Stimulated activated CD4-positive, alpha-beta T cell treated with anti-CD3 and anti-CD28 coated beads, Interleukin-12 subunit alpha, Interleukin-12 subunit beta, amount 100 ng/mL, for 48 hours (primary cell): ENCODE results near the gene SREBF1.

Experiments
- DNase-seq, 3 donors: peaks; one replicate each; pipeline ENCODE4 v3.0.0-alpha.2; 2020; ENCODE audit warnings: low read depth in 2 of 3, low spot score in 1 of 3

SREBF1 gene

DNA sequence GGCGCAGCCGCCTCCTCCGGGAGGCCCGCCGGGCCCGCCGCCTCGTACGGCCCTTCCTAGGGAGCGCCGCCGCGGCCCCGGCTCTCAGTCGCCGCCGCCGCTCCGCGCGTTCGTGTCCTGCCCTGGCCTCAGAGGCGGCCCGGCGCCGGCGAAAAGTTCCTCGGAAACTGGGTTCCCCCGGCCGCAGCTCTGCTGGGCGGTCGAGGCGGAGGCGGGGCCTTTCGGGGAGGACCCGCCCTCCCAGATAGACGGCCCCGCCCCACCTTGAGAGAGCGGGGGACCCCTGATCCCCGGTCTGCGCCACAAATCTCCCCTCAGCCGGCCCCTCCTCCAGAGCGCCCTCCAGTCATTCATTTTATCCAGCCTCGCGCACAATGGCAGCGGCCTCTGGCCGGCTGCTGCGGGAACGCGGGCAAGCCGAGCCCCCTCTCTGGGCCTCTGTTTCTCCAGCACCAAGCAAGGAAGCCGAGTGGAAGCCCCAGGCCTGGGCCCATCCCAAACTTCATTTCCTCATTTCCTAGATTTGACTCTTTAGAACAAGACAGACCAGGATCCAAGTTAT is at the start of gene SREBF1:
Gene SREBF1, minus strand, starts transcription at position 169 of the 562 bp plus-strand sequence. CDS start 169 bp downstream, outside the sequence.
- DNase-seq: peak in 2 of 3 donors; percentile 41 to 65

DNA sequence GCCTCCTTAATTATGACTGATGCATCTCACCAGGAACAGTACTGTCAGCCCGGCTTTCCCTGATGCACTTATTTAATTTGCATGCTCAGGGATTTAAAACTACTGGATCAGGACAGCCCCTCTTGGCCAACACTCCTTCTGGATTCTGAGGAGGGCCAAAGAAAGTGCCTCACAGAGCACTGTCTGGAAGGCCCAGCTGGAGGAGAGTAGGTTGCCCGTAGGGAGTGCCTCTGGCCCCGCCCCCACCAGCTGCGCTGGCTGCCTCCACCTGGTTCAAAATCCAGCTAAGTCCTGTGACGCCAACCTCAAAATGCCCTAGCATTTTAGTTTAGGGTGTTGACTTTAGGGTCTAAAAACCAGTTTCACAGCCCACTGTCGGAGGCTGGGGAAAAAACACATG is 49.4 kb upstream of the SREBF1 start:
- no peak for DNase-seq

DNA sequence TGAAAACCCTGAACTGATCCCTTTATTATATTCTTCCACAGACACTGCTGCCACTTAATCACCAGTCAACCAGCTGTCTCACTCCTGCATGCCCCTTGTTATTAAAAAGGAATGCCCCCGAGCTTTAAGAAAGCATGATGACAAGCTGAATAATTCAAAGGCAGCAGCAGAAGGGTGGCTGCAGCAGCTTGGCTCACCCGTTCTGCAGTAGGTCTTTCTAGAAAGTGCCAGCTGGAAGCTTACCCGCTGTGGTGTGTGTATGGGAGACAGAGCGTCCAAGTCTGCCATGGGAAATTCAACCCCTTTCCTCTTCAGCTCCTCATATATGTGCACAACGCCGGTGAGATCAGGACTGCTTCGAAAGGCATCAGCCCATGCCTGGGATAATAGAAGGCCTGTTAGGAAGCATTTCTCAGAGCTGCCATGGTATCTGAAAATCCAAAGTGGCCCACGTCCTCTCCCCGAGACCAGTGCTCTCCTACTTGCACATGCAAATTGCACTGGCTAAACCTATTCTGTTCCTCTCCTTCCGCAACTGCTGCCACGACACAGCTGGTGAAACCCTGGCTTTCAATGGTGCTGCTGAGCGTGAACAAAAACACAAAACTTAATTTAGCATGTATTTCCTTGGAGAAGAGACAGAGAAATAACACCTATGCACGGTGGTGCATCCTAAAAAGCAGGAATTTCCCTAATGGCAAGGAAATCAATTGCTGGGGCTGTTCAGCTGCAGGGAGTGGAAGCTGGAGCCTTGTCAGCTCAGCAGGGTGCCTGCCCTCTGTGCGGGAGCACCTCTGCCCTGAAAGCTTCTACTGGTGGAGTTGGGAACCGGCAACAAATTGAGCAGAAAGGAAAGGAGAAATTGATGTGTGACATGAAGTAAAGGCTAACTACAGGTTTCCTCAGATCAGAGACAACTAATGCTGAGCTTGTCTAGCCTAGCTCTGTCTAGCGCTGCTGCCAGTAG is 47.9 kb upstream of the SREBF1 start:
- no peak for DNase-seq

GRCh38 chr17:17883801-17884200 is 47.0 kb upstream of the SREBF1 start:
- DNase-seq: no peak

- DNase-seq: no peak
These were observed 45.3 kb upstream of the SREBF1 start for GRCh38 chr17:17882082-17882581.

DNA sequence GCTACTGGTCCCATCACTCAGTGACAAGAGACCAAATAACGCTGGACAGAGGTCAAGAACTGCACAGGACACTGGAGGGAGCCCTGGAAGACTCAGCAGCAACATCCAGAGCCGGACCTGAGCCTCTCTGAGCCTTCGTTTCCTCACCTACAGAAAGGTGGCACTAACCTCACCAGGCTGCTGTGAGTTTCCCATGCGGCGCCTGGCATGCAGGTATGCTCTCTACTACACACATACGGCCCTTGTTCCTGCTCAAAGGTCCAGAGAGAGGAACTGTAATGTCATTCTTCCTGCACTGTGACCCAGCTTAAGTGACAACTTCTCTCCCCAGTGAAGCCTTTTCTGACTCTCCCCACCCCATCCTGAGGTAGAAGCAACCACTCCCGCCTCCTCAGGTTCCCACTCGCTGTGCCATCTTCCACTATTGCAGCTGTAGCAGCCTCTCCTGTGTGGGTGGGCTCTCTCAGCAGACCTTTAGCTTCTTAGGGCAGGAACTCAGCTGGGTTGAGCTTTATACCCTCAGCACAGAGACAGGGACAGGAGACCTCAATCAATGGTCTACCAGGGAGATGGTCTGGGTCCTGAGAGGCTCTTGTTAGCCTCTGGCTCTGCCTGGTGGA is 43.9 kb upstream of the SREBF1 start:
- DNase-seq: no peak

GRCh38 chr17:17877529-17878358 is 41.0 kb upstream of the SREBF1 start:
- no peak for DNase-seq

GRCh38 chr17:17876959-17877528 is 40.3 kb upstream of the SREBF1 start:
- DNase-seq: no peak

- DNase-seq: no peak
These were observed 37.7 kb upstream of the SREBF1 start for GRCh38 chr17:17874478-17874877.

- DNase-seq: no peak
These were observed 36.7 kb upstream of the SREBF1 start for GRCh38 chr17:17873450-17873991.

DNA sequence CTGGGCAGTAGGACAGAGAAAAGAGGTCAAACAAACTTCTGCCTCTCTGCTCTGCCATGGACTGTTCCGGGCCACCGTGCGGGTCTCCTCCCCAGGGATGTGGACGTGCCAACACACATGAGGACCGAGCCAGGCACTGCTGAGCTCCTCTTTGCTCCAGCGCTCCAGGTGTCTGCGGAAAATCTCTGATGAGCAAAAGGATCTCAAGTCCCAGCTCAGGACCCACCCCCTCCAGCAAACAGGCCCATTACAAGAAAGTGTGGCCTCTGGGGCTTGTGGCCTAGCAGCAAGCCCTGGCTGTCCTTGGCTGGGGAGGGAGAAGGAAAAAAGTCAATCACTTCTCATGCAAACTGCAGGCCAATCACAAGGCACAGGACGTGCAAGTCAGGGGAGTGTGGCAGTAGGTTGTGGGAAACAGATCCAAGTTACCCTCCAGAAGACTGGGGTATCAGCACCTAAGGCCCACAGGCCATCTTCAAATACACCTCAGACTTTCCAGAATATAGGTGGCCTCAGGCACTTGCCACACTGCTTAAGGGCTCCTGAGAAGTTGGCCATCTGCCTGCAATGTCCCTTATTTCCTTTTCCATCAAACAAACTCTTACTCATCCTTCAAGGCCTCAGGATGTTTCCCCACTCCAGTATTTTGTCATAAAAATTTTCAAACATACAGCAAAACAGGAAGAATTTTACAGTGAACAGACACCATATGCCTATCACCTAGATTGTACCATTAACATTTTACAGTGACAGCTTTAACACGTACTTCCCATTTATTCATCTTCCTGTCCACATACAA is 36.0 kb upstream of the SREBF1 start:
- no peak for DNase-seq

DNA sequence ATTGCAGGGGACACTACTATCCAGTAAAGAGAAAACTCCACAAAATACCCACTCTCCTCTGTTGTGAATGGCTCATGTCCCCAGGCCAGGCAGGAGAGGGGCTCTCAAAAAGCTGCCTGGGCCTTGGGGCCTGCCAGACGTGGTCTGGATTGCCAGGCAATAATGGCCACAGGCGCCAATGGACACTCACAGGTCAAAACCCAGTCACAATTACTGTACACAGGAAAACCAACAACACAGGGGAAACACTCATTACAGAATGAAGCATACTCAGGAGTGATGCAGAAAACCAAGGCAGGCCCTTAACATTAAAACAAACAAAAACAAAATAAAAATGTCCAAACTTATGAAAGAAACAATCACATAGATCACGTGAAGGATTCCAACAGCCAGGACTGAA is 35.1 kb upstream of the SREBF1 start:
- DNase-seq: no peak

DNA sequence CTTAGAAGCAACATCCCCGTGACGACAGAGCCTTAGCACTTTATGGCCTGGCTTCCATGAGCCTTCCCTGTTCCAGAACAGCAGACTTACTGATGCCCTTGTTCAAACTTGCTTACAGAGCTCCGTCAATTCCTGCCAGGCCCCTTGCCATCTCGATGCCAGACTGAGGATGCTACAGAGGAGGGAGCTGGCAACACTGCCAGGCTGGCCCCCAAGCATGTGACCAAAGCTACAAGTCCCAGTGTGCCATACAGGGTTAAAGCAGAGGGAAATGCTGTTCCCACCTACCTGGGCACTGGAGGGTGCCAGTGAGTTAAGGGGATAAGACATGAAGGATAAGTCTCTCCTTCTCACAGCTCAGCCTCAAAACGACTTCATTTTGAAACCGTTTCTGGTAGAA is 33.5 kb upstream of the SREBF1 start:
- DNase-seq: no peak

GRCh38 chr17:17868641-17869522 is 32.1 kb upstream of the SREBF1 start:
- DNase-seq: no peak

DNA sequence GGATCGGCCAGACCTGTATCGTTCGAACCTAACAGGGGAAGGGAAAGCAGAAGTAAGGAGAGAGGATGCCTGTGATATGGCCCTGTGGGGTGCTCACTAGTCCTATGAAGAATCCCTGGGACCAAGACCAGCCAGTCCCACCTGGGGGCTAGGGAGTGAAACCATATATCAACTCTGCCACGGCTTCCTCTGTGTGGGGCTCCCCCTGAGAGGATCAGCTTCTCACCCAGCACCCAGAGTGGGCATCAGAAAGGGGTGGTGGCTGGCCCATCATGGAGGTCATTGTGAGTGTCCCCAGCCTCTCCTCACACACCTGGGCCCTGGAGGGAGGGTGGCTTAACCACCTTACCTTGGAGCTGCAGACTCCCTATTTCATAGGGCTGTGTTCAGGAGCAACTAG is 30.1 kb upstream of the SREBF1 start:
- DNase-seq: no peak

- no peak for DNase-seq
These were observed 29.6 kb upstream of the SREBF1 start for GRCh38 chr17:17866425-17866824.

- no peak for DNase-seq
These were observed 28.2 kb upstream of the SREBF1 start for GRCh38 chr17:17865035-17865434.

DNA sequence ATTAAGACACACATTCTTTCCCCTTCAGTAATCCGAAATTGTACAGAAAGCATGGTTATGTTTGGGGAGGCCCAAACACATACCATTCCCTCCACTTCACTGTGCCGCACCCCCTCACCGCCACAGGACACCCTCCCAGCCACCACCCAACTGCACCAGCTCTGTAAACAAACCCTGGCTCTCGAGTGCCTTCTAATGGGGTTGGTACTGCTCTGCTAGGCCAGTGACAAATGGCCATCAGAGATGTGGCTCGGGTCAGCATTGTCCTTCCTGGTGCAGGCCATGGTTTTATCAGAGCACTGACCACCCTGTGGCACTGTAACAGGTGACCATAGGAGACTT is 24.0 kb upstream of the SREBF1 start:
- no peak for DNase-seq
